Measurements from ENCODE around the gene PHC2.

The PHC2 gene

GRCh38 chr1:33390542-33390941 lies 40.4 kb downstream of the PHC2 start:
- no peaks in the 10 kb centered on the region for H3K36me3 ChIP-seq (ENCODE audit: control insufficient read depth in 2 of 2, insufficient read depth in 1 of 2, low read length in 2 of 2)
- ChIA-PET CTCF (interaction anchor here (1.1 to 1.2 kb wide), 3 partner anchors 32 to 66 kb away, joined by 3 read pairs; no protein-coding TSS in a partner anchor), POLR2A (no interaction called here)
- TF ChIP-seq ZNF133 (tag by site-specific recombination; IDR thresholded peaks at IDR 0.05), result no peak
- no peak for TF ChIP-seq ZNF157 (tag by site-specific recombination; IDR thresholded peaks at IDR 0.05)
- no peak for TF ChIP-seq ZNF311 (tag by site-specific recombination; IDR thresholded peaks at IDR 0.05; ENCODE audit: borderline replicate concordance)
- no peak for TF ChIP-seq ZNF132 (tag by site-specific recombination; IDR thresholded peaks at IDR 0.05; ENCODE audit: borderline replicate concordance)
- no peak for TF ChIP-seq ZNF677 (tag by site-specific recombination; IDR thresholded peaks at IDR 0.05)
- no peak for TF ChIP-seq ZNF202 (tag by site-specific recombination; IDR thresholded peaks at IDR 0.05; ENCODE audit: borderline replicate concordance)
- no peak for TF ChIP-seq ZNF555 (tag by site-specific recombination; conservative IDR thresholded peaks at IDR 0.05)
- no peak for TF ChIP-seq ZBTB6 (tag by site-specific recombination; IDR thresholded peaks at IDR 0.05)
- no peak for TF ChIP-seq ZNF623 (tag by site-specific recombination; IDR thresholded peaks at IDR 0.05)
- no peak for TF ChIP-seq ZNF394 (tag by site-specific recombination; IDR thresholded peaks at IDR 0.05; ENCODE audit: borderline replicate concordance)
- no peak for TF ChIP-seq ZNF155 (tag by site-specific recombination; IDR thresholded peaks at IDR 0.05)
- no peak for TF ChIP-seq ZNF37A (tag by site-specific recombination; IDR thresholded peaks at IDR 0.05)
- no peak for TF ChIP-seq GLI4 (tag by site-specific recombination; IDR thresholded peaks at IDR 0.05)
- TF ChIP-seq ZNF23 (tag by site-specific recombination; IDR thresholded peaks at IDR 0.05; ENCODE audit: borderline replicate concordance), result no peak
- TF ChIP-seq ZNF174 (tag by site-specific recombination; IDR thresholded peaks at IDR 0.05), result no peak
- no peak for TF ChIP-seq SP7 (tag by site-specific recombination; IDR thresholded peaks at IDR 0.05)
- TF ChIP-seq ZNF221 (tag by site-specific recombination; IDR thresholded peaks at IDR 0.05; ENCODE audit: borderline replicate concordance), result no peak
- H3K4me3 ChIP-seq (ENCODE audit: low read depth, low read length), result no peak overlapping the region
- no peaks in the 10 kb centered on the region for H3K9me3 ChIP-seq (ENCODE audit: control insufficient read depth, insufficient read depth, low read depth, low read length)
- no peak overlapping the region for H3K27ac ChIP-seq (ENCODE audit: extremely low read depth, low read depth, low read length)
- H3K4me1 ChIP-seq (ENCODE audit: control insufficient read depth, insufficient read depth, low read length), result no peaks in the 10 kb centered on the region

- Histone ChIP-seq H3K4me3 (ENCODE audit: low read depth, low read length) (no peak overlapping the region), H3K9me3 (ENCODE audit: control insufficient read depth, insufficient read depth, low read depth, low read length) (no peaks in the 10 kb centered on the region), H3K27ac (ENCODE audit: extremely low read depth, low read depth, low read length) (no peak overlapping the region), H3K36me3 (ENCODE audit: control insufficient read depth in 2 of 2, insufficient read depth in 1 of 2, low read length in 2 of 2) (no peaks in the 10 kb centered on the region), H3K4me1 (ENCODE audit: control insufficient read depth, insufficient read depth, low read length) (no peaks in the 10 kb centered on the region)
- TF ChIP-seq GLIS1 (tag by site-specific recombination; IDR thresholded peaks at IDR 0.05) (no peak), ZNF366 (tag by site-specific recombination; conservative IDR thresholded peaks at IDR 0.05) (no peak), ZBTB1 (tag by site-specific recombination; IDR thresholded peaks at IDR 0.05) (no peak), ZBTB11 (tag by site-specific recombination; conservative IDR thresholded peaks at IDR 0.05; ENCODE audit: low read depth) (no peak), EGR2 (tag by site-specific recombination; IDR thresholded peaks at IDR 0.05; ENCODE audit: low read depth) (0 out of 2 replicates have a peak, but pooled peaks have one; percentile 6), ZFP37 (tag by site-specific recombination; IDR thresholded peaks at IDR 0.05) (no peak)
- POLR2A ChIA-PET, result no interaction called here
- CTCF ChIA-PET, result interaction anchor here (0.6 to 1.4 kb wide), 8 partner anchors 16 to 339 kb away, joined by 3 to 6 read pairs (median 4); no protein-coding TSS in a partner anchor
Observed at GRCh38 chr1:33388805-33389771, 41.8 kb downstream of the PHC2 start.
